ENCODE results near the gene NACAD.

DNA sequence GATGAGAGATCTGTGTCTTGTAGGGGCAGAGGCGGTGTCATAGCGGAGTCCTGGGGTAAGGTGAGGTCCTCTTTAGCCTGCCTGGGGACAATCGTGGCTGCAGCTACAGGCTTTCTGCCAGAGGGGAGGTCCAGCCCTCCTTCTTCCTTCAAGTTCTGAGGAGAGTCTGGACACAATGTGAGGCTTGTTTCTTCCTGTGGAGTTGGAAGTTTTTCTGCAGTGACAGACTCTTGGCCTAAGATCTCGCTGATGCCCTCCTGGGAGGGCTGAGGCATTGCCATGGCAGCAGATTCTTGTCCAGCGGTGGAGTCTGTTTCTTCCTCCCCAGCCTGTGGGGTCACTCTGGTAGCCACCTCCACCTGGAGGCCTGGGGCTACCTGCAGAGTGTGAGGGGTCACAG is 4.4 kb downstream of the NACAD start:
- TF ChIP-seq, protein P1, sequence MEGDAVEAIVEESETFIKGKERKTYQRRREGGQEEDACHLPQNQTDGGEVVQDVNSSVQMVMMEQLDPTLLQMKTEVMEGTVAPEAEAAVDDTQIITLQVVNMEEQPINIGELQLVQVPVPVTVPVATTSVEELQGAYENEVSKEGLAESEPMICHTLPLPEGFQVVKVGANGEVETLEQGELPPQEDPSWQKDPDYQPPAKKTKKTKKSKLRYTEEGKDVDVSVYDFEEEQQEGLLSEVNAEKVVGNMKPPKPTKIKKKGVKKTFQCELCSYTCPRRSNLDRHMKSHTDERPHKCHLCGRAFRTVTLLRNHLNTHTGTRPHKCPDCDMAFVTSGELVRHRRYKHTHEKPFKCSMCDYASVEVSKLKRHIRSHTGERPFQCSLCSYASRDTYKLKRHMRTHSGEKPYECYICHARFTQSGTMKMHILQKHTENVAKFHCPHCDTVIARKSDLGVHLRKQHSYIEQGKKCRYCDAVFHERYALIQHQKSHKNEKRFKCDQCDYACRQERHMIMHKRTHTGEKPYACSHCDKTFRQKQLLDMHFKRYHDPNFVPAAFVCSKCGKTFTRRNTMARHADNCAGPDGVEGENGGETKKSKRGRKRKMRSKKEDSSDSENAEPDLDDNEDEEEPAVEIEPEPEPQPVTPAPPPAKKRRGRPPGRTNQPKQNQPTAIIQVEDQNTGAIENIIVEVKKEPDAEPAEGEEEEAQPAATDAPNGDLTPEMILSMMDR (IDR thresholded peaks at IDR 0.05): no peak
- TF ChIP-seq POLR2A (IDR thresholded peaks at IDR 0.05) (no peak), EP300 (IDR thresholded peaks at IDR 0.05) (no peak)
